BE2C (cell line): ENCODE measurements around the gene STAU1.

Experiments
- DNase-seq: peaks from one replicate; pipeline ENCODE4 v3.0.0-alpha.2; 2020
- H3K27me3 ChIP-seq: fragments of 250-450 bp; sonication (Bioruptor Pico); 2 replicates; pipeline ENCODE4 v1.5.1; 2020; ENCODE audit warnings: mild to moderate bottlenecking
- H3K36me3 ChIP-seq: fragments of 250-450 bp; sonication (Bioruptor Pico); 2 replicates; pipeline ENCODE4 v1.5.1; 2020; ENCODE audit warnings: mild to moderate bottlenecking
- H3K4me1 ChIP-seq: fragments of 250-450 bp; sonication (Bioruptor Pico); 2 replicates; pipeline ENCODE4 v1.5.1; 2020
- H3K4me3 ChIP-seq: 2 replicates; pipeline ENCODE4 v1.5.1; 2011; ENCODE audit warnings: low read depth, low read length
- H3K9me3 ChIP-seq: fragments of 250-450 bp; sonication (Bioruptor Pico); 2 replicates; pipeline ENCODE4 v1.5.1; 2020
- CTCF ChIP-seq: IDR thresholded peaks from 2 replicates; pipeline ENCODE4 v1.5.1; 2012; ENCODE audit warnings: mild to moderate bottlenecking, low read depth, low read length

Gene STAU1

GRCh38 chr20:49151436-49151835, 36.7 kb downstream of the STAU1 start:
- Histone ChIP-seq H3K9me3 (no peaks in the 10 kb centered on the region), H3K4me1 (no peaks in the 10 kb centered on the region), H3K27me3 (no peaks in the 10 kb centered on the region), H3K4me3 (no peak overlapping the region), H3K36me3 (peaks cover 39% of the 10 kb centered on the region)
- no peak for TF ChIP-seq CTCF
- no peak for DNase-seq

DNA sequence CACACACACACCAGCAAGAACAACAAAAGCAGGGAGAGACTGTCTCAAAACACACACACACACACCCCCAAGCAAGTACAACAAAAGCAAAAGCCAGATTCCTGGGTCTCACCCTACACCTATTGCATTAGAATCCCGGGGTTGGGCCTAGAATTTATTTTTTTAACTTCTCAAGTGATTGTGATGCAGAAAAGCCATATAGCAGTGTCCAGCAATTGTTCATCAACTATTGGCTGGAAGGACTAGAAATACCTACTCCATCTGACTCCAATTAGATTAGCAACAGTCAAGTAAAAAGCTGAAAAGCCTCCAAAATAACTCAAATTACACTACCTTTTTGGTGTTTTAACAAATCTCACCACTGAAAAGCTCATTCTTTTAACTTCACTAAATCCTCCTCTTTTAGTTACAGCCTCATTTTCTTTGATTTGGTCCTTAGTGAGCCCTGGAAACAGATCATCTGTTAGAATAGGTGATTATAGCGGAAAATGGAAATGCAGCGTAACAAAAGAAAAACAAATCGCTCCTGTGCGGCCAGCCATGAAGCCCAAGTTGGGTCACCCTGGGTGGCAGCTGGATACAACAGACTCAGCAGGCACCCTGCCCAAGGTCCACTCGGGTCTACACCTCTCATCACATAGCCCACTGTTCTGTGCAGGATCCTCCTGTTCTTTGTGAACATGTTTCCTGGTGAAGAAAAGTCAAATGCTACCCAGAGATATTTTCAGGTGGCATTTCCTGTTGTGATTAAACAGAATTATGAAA, 38.7 kb downstream of the STAU1 start:
- no peak for DNase-seq
- Histone ChIP-seq H3K9me3 (no peaks in the 10 kb centered on the region), H3K4me1 (no peaks in the 10 kb centered on the region), H3K4me3 (no peak overlapping the region), H3K27me3 (no peaks in the 10 kb centered on the region), H3K36me3 (peaks cover 47% of the 10 kb centered on the region)
- TF ChIP-seq CTCF, result no peak

DNA sequence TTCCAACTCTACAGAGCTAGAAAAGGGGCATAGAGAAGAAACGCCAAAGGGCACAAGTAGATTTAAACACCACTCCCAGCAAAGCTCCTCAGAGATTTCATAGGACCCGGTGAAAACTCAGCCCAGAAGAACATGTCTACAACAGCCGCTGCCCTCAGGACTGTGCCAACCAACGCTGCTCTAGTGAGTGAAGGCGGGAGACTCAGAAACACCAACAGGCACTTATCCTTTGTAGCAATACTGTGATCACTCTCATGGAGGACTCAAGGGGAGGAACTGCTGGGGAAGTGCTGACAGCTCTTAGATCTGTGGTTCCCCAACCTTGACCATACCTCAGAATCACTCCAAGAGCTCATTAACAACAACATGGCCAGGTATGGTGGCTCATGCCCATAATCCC, 39.5 kb downstream of the STAU1 start:
- Histone ChIP-seq H3K27me3 (no peaks in the 10 kb centered on the region), H3K4me1 (no peaks in the 10 kb centered on the region), H3K36me3 (peaks cover 56% of the 10 kb centered on the region), H3K9me3 (no peaks in the 10 kb centered on the region), H3K4me3 (no peak overlapping the region)
- DNase-seq, result no peak
- no peak for TF ChIP-seq CTCF

- no peaks in the 10 kb centered on the region for H3K27me3 ChIP-seq
- no peak for DNase-seq
- H3K4me1 ChIP-seq, result no peaks in the 10 kb centered on the region
- no peaks in the 10 kb centered on the region for H3K9me3 ChIP-seq
- no peak for TF ChIP-seq CTCF
- no peak overlapping the region for H3K4me3 ChIP-seq
- H3K36me3 ChIP-seq, result peaks cover 65% of the 10 kb centered on the region
These were observed 40.8 kb downstream of the STAU1 start for GRCh38 chr20:49147296-49147695.

DNA sequence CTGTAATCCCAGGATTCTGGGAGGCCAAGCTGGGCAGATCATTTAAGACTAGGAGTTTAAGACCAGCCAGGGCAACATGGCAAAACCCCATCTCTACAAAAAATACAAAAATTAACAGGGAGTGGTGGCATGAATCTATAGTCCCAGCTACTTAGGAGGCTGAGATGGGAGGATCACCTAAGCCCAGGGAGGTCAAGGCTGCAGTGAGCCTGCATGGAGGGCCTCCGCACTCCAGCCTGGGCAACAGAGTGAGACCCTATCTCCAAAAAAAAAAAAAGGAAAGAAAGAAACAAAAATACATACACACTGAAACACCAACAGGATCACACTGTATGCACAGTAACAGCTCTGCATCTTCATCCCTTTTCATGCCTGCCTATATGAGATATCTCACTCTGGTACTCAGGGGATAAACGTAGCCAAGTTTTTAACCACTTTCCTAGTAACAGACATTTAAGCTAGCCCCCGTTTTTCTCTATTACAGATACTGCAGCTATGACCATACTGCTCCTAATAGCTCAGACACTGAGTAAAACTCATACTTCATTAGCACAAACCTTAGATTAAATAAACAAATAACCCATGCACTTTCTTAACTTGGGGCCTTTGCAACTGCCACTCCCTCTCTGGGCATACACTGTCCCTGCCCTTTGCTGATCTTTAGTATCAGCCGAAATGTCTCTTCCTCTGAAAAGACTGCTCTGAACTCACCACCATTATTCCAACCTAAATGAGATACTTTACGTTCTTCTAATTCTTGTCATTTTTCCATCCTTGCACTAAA, 41.5 kb downstream of the STAU1 start:
- Histone ChIP-seq H3K9me3 (no peaks in the 10 kb centered on the region), H3K36me3 (peaks cover 62% of the 10 kb centered on the region)

More for the DNA sequence above, 41.5 kb downstream of the STAU1 start:
- H3K4me1 ChIP-seq, result no peaks in the 10 kb centered on the region
- TF ChIP-seq CTCF, result no peak
- no peak for DNase-seq
- H3K4me3 ChIP-seq, result no peak overlapping the region
- H3K27me3 ChIP-seq, result no peaks in the 10 kb centered on the region
